ENCODE data around the gene TRIM22. TPM values are rescaled to one million over a fixed set of nuclear protein-coding genes. Genes with fewer than 3 reads are reported as not detected.
"Not testable (repeated sequence)": the region's sequence is repeated elsewhere in the genome, so short reads cannot be mapped to it uniquely, and the experiment has no call there.

The TRIM22 gene
- total and polyA plus RNA-seq, 9 of the 15 experiments (the other 6 are each of a cell fraction or from before 2014, with no cell fraction given) = 0.06 to 1.1 (median 0.18) TPM; not detected in 2

DNA sequence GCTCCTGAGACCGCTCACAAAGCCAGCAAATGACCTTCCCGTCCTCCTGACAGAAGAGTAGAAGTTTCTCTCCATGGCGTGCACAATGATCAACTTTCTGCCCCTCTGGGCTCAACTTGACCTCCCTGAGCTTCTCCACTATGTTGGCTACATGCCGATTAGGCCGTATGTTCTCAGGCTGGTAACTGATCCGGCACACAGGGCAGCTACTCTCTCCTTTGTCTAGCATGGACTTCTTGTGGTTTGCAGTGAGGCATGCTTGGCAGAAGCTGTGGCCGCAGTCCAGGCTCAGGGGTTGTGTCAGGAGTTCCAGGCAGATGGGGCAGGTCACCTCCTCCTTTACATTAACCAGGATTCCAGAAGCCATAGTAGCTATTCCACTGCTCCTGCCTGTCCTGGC, 9.8 kb upstream of the TRIM22 start:
- Histone ChIP-seq H3K27ac (ENCODE audit: extremely low read depth, low read depth, low read length) (no peak overlapping the region), H3K9me3 (replicated peaks; ENCODE audit: control insufficient read depth, insufficient read depth, low read depth, low read length) (no peaks in the 10 kb centered on the region), H3K9me1 (ENCODE audit: control insufficient read depth, insufficient read depth, low read length) (no peaks in the 10 kb centered on the region), H3K79me2 (ENCODE audit: control insufficient read depth, insufficient read depth, low read length) (peaks cover 4% of the 10 kb centered on the region; the same call in 2 of the 3 replicates), H3K36me3 (ENCODE audit: control insufficient read depth, insufficient read depth, low read length) (peaks cover 16% of the 10 kb centered on the region; the same call in 1 of the 3 replicates), H3K4me1 (replicated peaks in 1 of 2; ENCODE audit: control insufficient read depth in 2 of 2, insufficient read depth in 2 of 2, low read length in 2 of 2) (no peaks in the 10 kb centered on the region; a peak in 1 of 5 replicates), H3K4me3 (no peak overlapping the region), H3K9ac (ENCODE audit: insufficient read depth in 1 of 2, low read depth in 2 of 2, low read length in 2 of 2) (no peak overlapping the region), H4K20me1 (replicated peaks; ENCODE audit: control insufficient read depth, insufficient read depth, low read length) (no peaks in the 10 kb centered on the region), H3K27me3 (ENCODE audit: control insufficient read depth in 2 of 2, insufficient read depth in 2 of 2, low read length in 2 of 2) (no peaks in the 10 kb centered on the region), H2AFZ (ENCODE audit: low read depth, low read length) (no peak overlapping the region), H3K4me2 (ENCODE audit: insufficient read depth, low read length) (no peak overlapping the region)
- intact Hi-C loops (cut with micrococcal nuclease) (no loop called here), in situ Hi-C loops (cut with MboI) (no loop called here)
- no TSS peak for BruUV-seq (replicated peaks)
- DNase-seq (ENCODE audit: extremely low read depth in 1 of 4, low spot score in 3 of 4) (no peak), FAIRE-seq (no peak), ATAC-seq (no peak)
- POLR2A ChIA-PET = no interaction called here
- TF ChIP-seq ETV5 (CRISPR knock-in tag; IDR thresholded peaks at IDR 0.05; ENCODE audit: low read depth) = no peak
- no peak for TF ChIP-seq PTBP1 (IDR thresholded peaks at IDR 0.05; ENCODE audit: low read depth, low read length)
- WGBS (ENCODE audit: insufficient coverage, low coverage, missing lambda C conversion rate) = 83% methylated on average over 7 of the region's 7 CpGs
- CTCF ChIA-PET (ENCODE audit: low intra/inter-chr PET ratio) = no interaction called here

DNA sequence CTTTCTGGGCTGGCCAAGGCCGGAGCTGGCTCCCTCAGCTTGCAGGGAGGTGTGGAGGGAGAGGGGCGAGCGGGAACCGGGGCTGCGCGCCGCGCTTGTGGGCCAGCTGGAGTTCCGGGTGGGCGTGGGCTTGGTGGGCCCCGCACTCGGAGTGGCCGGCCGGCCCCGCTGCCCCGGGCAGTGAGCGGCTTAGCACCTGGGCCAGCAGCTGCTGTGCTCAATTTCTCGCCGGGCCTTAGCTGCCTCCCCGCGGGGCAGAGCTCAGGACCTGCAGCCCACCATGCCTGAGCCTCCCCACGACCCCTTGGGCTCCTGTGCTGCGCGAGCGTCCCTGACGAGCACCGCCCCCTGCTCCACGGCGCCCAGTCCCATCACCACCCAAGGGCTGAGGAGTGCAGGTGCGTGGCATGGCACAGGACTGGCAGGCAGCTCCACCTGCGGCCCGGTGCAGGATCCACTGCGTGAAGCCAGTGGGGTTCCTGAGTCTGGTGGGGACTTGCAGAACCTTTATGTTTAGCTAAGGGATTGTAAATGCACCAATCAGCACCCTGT, 6.6 kb upstream of the TRIM22 start:
- DNase-seq (ENCODE audit: extremely low read depth in 1 of 4, low spot score in 3 of 4); in situ Hi-C loops (cut with MboI): not testable (repeated sequence)
- 91% methylated on average over 16 of the region's 33 CpGs for WGBS (ENCODE audit: insufficient coverage, low coverage, missing lambda C conversion rate)

More for the DNA sequence above, 6.6 kb upstream of the TRIM22 start:
- H3K4me1 ChIP-seq (replicated peaks in 1 of 2; ENCODE audit: control insufficient read depth in 2 of 2, insufficient read depth in 2 of 2, low read length in 2 of 2); H3K9ac ChIP-seq (ENCODE audit: insufficient read depth in 1 of 2, low read depth in 2 of 2, low read length in 2 of 2); BruUV-seq (replicated peaks); intact Hi-C loops (cut with micrococcal nuclease); H3K9me1 ChIP-seq (ENCODE audit: control insufficient read depth, insufficient read depth, low read length); FAIRE-seq; H3K79me2 ChIP-seq (ENCODE audit: control insufficient read depth, insufficient read depth, low read length); CTCF ChIA-PET (ENCODE audit: low intra/inter-chr PET ratio); ATAC-seq; H4K20me1 ChIP-seq (replicated peaks; ENCODE audit: control insufficient read depth, insufficient read depth, low read length); H3K27me3 ChIP-seq (ENCODE audit: control insufficient read depth in 2 of 2, insufficient read depth in 2 of 2, low read length in 2 of 2); H3K4me3 ChIP-seq; H3K9me3 ChIP-seq (replicated peaks; ENCODE audit: control insufficient read depth, insufficient read depth, low read depth, low read length); H3K27ac ChIP-seq (ENCODE audit: extremely low read depth, low read depth, low read length); H2AFZ ChIP-seq (ENCODE audit: low read depth, low read length); H3K4me2 ChIP-seq (ENCODE audit: insufficient read depth, low read length): not testable (repeated sequence)
- 0 out of 3 replicates have a peak, but pooled peaks cover 13% of the 10 kb centered on the region for H3K36me3 ChIP-seq (ENCODE audit: control insufficient read depth, insufficient read depth, low read length)
- POLR2A ChIA-PET = interaction anchor here (0.6 to 2.1 kb wide), 2 partner anchors 14 to 208 kb away, joined by 3 to 12 read pairs; no protein-coding TSS in a partner anchor

Measured in K562 (cell line).